Measurements from ENCODE around the gene C1QTNF7.

GRCh38 chr4:15395311-15395710 is 32.5 kb upstream of the C1QTNF7 start:
- no peak for TF ChIP-seq PATZ1 (CRISPR knock-in tag; IDR thresholded peaks at IDR 0.05; ENCODE audit: borderline replicate concordance)
- TF ChIP-seq ARNTL (CRISPR knock-in tag; IDR thresholded peaks at IDR 0.05; ENCODE audit: borderline replicate concordance, low read depth) = no peak
- TF ChIP-seq ZNF8 (CRISPR knock-in tag; IDR thresholded peaks at IDR 0.05) = no peak
- TF ChIP-seq ZC3H10 (CRISPR knock-in tag; IDR thresholded peaks at IDR 0.05) = no peak
- TF ChIP-seq CREB5 (CRISPR knock-in tag; IDR thresholded peaks at IDR 0.05; ENCODE audit: low read depth) = no peak
- TF ChIP-seq ESRRG (CRISPR knock-in tag; IDR thresholded peaks at IDR 0.05) = no peak
- no peak for TF ChIP-seq CSDC2 (CRISPR knock-in tag; IDR thresholded peaks at IDR 0.05)

Data from SK-N-SH treated with all-trans-retinoic acid at 6 μM for 48 hours (cell line).